Duodenal mucosa (tissue), 2 donors: ENCODE results near the gene APCDD1L.
"Not testable (repeated sequence)": the region's sequence is repeated elsewhere in the genome, so short reads cannot be mapped to it uniquely, and the experiment has no call there.

Experiments used
- H3K27ac ChIP-seq: one replicate; pipeline ENCODE4 v1.7.0; 2013; ENCODE audit warnings: low read depth, low read length
- H3K27me3 ChIP-seq, 2 donors: one replicate each; pipeline ENCODE4 v1.7.0; 2013; ENCODE audit warnings: low read length in 2 of 2, control low read depth in 1 of 2; ENCODE audit not compliant: insufficient read depth in 2 of 2, control insufficient read depth in 1 of 2
- H3K36me3 ChIP-seq, 2 donors: one replicate each; pipeline ENCODE4 v1.7.0; 2013; ENCODE audit warnings: low read length in 2 of 2, control low read depth in 1 of 2; ENCODE audit not compliant: insufficient read depth in 2 of 2, control insufficient read depth in 1 of 2
- H3K4me1 ChIP-seq, 2 donors: one replicate each; pipeline ENCODE4 v1.7.0; 2013; ENCODE audit warnings: low read length in 2 of 2, control low read depth in 1 of 2; ENCODE audit not compliant: insufficient read depth in 2 of 2, control insufficient read depth in 1 of 2
- H3K4me3 ChIP-seq, 2 donors: one replicate each; pipeline ENCODE4 v1.7.0; 2013; ENCODE audit warnings: low read length in 2 of 2, low read depth in 1 of 2
- H3K9ac ChIP-seq, 2 donors: one replicate each; pipeline ENCODE4 v1.7.0; 2013; ENCODE audit warnings: low read length in 2 of 2, low read depth in 1 of 2
- H3K9me3 ChIP-seq, 2 donors: one replicate each; pipeline ENCODE4 v1.7.0; 2013; ENCODE audit warnings: low read length in 2 of 2, control low read depth in 1 of 2; ENCODE audit not compliant: control insufficient read depth in 1 of 2

Gene APCDD1L

DNA sequence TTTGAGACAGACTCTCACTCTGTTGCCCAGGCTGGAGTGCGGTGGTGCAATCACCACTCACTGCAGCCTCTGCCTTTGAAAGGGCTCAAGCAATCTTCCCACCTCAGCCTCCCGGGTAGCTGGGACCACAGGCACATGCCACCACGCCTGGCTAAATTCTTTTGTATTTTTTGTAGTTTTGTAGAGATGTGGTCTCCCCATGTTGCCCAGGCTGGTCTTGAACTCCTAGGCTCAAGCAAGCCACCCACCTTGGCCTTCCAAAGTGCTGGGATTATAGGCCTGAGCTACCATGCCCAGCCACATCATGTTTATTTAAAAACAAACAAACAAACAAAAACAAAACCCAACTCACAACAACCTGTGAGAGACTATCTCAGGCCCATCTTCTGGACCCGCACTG is 29.7 kb upstream of the APCDD1L start:
- H3K27me3 ChIP-seq, result peaks cover 4 to 5% of the 10 kb centered on the region in 2 donors
- H3K4me3 ChIP-seq, result no peak overlapping the region
- H3K27ac ChIP-seq, result no peak overlapping the region

DNA sequence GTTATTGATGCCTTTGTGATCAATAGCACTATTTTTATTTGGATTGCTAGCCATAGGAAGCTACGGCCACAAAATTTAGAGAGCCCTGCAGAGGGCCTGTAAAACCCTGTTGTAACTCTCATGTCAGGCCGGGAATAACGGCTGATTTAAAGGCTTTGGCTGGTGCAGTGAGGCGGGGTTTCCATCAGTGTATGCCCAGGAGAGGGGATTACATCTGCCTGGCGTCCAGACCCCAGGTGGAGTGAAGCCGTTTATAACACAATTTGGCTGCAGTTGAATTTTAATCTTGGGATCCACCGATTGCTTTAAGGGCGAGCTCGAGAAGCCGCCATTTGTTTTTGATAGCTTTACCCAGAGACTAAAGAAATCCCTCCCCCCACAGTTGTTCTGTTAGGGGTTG is 29.1 kb upstream of the APCDD1L start:
- Histone ChIP-seq H3K36me3 (no peaks in the 10 kb centered on the region), H3K4me3 (no peak overlapping the region), H3K9ac (no peak overlapping the region), H3K27me3 (peaks cover 4 to 5% of the 10 kb centered on the region in 2 donors), H3K4me1 (no peaks in the 10 kb centered on the region), H3K27ac (no peak overlapping the region), H3K9me3 (no peaks in the 10 kb centered on the region)

More for the DNA sequence above, 29.7 kb upstream of the APCDD1L start:
- no peak overlapping the region for H3K9ac ChIP-seq
- H3K36me3 ChIP-seq, result no peaks in the 10 kb centered on the region
- no peaks in the 10 kb centered on the region for H3K4me1 ChIP-seq
- no peaks in the 10 kb centered on the region for H3K9me3 ChIP-seq

DNA sequence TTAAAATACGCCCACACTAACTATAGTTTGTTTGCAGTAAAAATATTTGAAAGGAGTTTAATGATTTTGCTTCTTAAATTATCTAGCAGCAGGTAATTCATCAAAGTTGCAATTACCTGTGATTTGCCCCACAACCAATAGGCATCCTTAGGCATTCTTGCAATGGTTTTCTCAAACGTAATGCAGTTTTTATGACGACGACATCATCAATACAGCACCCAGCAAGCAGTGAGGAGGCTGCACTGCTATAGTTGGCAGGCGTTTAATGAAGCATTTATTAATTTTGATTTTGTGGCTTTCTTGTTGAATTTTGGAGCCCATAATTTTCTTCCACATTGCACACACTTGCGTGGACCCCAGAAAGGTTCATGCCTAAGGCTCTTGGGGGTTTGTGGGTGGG is 28.1 kb upstream of the APCDD1L start:
- Histone ChIP-seq H3K9ac (no peak overlapping the region), H3K27ac (no peak overlapping the region), H3K27me3 (peaks cover 4 to 5% of the 10 kb centered on the region in 2 donors), H3K36me3 (no peaks in the 10 kb centered on the region), H3K4me1 (no peaks in the 10 kb centered on the region), H3K4me3 (no peak overlapping the region), H3K9me3 (no peaks in the 10 kb centered on the region)

DNA sequence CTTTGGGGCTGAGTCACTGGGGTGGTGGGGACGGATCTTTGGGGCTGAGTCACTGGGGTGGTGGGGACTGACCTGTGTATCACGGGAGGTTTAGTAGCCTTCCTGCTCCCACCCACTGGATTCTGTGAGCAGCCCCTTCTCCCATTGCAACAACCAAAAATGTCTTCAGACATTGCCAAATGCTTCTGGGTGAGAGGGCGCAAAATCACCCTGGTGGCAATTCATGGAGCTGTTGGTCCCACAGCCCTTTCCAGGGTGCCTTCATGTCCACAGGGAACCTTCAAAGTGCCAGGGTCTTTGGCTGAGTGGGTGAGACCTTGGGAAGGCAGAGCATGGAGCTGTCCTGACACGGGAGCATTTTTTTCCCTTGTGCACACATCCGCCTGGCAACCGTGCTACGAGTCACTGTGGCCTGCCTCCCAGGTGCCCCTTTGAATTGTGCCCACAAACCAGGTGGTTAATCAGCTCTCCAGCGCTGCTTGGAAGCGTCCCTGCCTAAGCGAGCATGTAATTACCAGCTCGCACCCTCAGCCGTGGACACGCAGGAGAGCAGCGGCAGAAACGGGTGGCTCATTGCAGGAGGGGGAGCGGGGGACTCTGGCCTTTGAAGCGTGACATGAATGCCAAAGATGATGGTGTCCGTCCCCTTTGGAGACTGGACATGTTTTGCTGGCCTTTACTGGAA is 27.4 kb upstream of the APCDD1L start:
- no peak overlapping the region for H3K9ac ChIP-seq
- H3K36me3 ChIP-seq, result no peaks in the 10 kb centered on the region
- H3K9me3 ChIP-seq, result peaks cover 3 to 5% of the 10 kb centered on the region in 2 donors
- H3K4me3 ChIP-seq, result no peak overlapping the region
- no peaks in the 10 kb centered on the region for H3K4me1 ChIP-seq
- H3K27ac ChIP-seq, result no peak overlapping the region
- peaks cover 4% of the 10 kb centered on the region in 2 donors for H3K27me3 ChIP-seq

DNA sequence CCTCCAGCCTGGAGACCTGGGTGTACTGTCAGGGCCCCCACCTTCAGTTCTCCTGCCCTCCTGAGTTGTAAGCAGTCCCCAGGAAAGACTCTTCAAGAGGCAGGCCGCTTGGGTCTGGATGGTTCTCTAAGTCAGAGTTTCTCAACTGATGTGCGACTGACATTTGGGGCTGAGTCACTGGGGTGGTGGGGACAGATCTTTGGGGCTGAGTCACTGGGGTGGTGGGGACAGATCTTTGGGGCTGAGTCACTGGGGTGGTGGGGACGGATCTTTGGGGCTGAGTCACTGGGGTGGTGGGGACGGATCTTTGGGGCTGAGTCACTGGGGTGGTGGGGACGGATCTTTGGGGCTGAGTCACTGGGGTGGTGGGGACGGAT is 26.8 kb upstream of the APCDD1L start:
- not testable (repeated sequence) for H3K27me3 ChIP-seq, H3K9me3 ChIP-seq, H3K9ac ChIP-seq, H3K4me1 ChIP-seq, H3K4me3 ChIP-seq, H3K27ac ChIP-seq, H3K36me3 ChIP-seq

DNA sequence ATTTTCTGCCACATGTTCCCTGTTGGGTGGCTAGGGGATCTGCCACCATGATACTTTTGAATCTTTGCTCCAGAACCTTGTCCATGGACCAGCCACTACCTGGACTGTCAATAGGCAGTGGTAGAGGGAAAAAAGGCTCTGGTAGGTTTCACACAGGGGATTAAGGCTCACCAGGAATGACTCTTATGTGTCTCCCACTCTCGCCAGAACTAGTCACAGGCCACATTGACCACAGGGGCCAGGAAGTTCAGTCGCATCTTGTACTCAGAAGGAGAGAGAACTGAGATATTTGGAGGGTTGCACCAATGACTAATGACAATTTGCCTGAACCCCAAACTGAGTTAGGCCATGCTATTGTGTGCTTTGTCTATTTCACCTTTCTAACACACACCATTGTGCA is 23.6 kb upstream of the APCDD1L start:
- Histone ChIP-seq H3K9me3 (peaks cover 3 to 5% of the 10 kb centered on the region in 2 donors), H3K4me3 (no peak overlapping the region), H3K27ac (no peak overlapping the region), H3K4me1 (no peaks in the 10 kb centered on the region), H3K36me3 (no peaks in the 10 kb centered on the region), H3K27me3 (no peaks in the 10 kb centered on the region), H3K9ac (no peak overlapping the region)

DNA sequence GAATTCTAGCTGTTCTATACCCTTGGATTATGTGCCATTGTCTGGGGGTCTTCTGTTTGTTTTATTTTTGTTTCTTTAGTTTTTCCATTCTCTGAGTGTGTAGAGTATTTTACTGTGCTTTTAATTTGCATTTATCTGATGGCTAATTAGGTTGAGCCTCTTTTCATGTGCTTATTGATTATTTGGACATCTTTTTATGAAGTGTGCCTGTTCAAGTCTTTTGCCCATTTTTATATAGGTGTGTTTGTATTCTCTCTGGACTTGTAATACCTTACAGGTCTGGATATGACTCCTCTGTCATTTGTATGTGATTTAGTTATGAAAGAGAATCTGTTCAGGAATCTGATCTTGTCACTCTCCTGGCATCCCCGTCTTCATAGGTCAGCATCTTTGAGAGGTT is 22.6 kb upstream of the APCDD1L start:
- H3K27me3 ChIP-seq, result no peaks in the 10 kb centered on the region
- H3K4me3 ChIP-seq, result no peak overlapping the region
- H3K9me3 ChIP-seq, result peaks cover 3 to 5% of the 10 kb centered on the region in 2 donors
- no peak overlapping the region for H3K27ac ChIP-seq
- H3K36me3 ChIP-seq, result no peaks in the 10 kb centered on the region
- no peak overlapping the region for H3K9ac ChIP-seq
- H3K4me1 ChIP-seq, result no peaks in the 10 kb centered on the region

DNA sequence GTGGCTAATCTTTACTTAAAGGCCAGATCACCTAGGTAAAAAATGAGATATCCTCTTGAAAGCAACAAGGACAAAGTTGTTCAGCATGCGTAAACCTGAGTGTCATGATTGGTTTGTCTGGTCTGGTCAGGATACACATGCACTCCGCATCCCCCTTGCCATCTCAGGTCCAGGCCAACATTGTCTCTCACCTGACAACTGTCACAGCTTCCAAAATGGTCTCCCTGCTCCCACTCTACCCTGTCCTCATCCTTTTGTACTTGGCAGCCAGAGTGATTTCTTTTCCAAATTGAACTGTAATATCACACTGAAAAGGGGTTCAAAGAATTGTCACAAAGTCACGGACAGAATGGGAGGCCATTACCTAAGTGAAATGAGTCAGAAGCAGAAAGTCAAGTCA is 21.1 kb upstream of the APCDD1L start:
- no peaks in the 10 kb centered on the region for H3K27me3 ChIP-seq
- H3K4me3 ChIP-seq, result no peak overlapping the region
- H3K9ac ChIP-seq, result no peak overlapping the region
- no peaks in the 10 kb centered on the region for H3K4me1 ChIP-seq
- no peak overlapping the region for H3K27ac ChIP-seq
- no peaks in the 10 kb centered on the region for H3K36me3 ChIP-seq
- peaks cover 14 to 18% of the 10 kb centered on the region in 2 donors for H3K9me3 ChIP-seq

DNA sequence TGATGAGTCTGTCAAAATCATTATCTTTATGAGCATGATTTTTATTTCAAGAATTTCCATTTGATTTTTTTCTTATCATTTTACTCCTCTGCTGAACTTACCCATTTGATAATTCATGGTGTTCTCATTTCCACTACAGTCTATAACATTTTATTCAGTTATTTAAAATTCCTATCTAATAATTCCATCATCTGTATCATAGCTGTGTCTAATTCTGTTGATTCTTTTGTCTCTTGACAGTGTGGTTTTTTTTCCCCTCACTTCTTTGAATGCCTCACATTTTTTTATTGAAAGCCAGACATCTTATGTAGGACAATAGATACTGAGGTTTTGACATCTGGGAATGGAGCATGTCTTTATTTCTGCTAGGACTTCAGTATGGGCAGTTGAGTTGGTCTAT is 16.5 kb upstream of the APCDD1L start:
- Histone ChIP-seq H3K9ac (no peak overlapping the region), H3K9me3 (peaks cover 18 to 30% of the 10 kb centered on the region in 2 donors), H3K27me3 (no peaks in the 10 kb centered on the region), H3K4me1 (no peaks in the 10 kb centered on the region), H3K36me3 (no peaks in the 10 kb centered on the region), H3K4me3 (no peak overlapping the region), H3K27ac (no peak overlapping the region)

DNA sequence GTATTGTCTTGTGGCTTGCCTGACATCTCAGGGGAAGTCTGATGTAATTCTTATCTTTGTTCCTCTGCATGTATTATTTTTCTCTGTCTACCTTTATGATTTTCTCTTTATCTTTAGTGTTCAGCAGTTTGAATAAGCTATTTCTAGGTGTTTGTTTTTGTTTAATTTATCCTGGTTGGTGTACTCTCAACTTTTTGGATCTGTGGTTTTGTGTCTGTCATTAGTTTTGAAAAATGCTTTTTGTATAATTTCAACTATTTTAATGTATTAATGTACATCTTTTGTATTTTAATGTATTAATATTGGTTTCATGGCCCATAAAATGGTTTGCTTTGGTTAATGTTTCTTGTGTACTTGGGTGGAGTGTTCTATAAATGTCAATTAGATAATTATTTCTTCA is 15.9 kb upstream of the APCDD1L start:
- Histone ChIP-seq H3K27me3 (no peaks in the 10 kb centered on the region), H3K9ac (no peak overlapping the region), H3K36me3 (no peaks in the 10 kb centered on the region), H3K4me3 (no peak overlapping the region), H3K27ac (no peak overlapping the region), H3K9me3 (peaks cover 22 to 30% of the 10 kb centered on the region in 2 donors), H3K4me1 (no peaks in the 10 kb centered on the region)

DNA sequence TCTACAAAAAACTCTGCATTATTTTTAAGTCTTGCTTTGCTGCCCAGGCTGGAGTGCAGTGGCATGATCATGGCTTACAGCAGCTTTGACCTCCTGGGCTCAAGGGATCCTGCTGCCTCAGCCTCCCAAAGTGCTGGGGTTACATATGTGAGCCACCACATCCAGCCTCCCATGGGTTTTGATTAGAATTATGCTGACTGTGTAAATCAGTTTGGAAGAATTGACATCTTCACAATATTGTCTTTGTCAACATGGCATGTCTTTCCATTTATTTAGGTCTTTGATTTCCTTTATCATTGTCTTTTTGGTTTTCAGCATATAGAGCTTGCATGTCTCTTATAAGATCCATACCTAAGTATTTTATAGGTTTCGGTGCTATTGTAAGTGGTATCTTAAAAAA is 13.2 kb upstream of the APCDD1L start:
- Histone ChIP-seq H3K9ac (no peak overlapping the region), H3K27ac (no peak overlapping the region), H3K27me3 (no peaks in the 10 kb centered on the region), H3K36me3 (no peaks in the 10 kb centered on the region), H3K4me1 (peaks cover 5% of the 10 kb centered on the region in 2 donors), H3K9me3 (peaks cover 25 to 30% of the 10 kb centered on the region in 2 donors), H3K4me3 (no peak overlapping the region)
